Measurements from ENCODE around the gene LGALS4. TPM values are rescaled to one million over a fixed set of nuclear protein-coding genes. Genes with fewer than 3 reads are reported as not detected.
"Not testable (repeated sequence)": the region's sequence is repeated elsewhere in the genome, so short reads cannot be mapped to it uniquely, and the experiment has no call there.

Gene LGALS4
- total RNA-seq, 3 donors from 2014 or later: 2,367 to 7,005 (median 6,199) TPM

GRCh38 chr19:38759590-38760003 lies 53.1 kb downstream of the LGALS4 start:
- DNase-seq (peak in 1 of 3 donors; percentile 77), ATAC-seq (peak; percentile 95)
- H3K4me1 ChIP-seq (ENCODE audit: low read depth): no peaks in the 10 kb centered on the region
- intact Hi-C loops (cut with DNase I, micrococcal nuclease): no loop called here
- no peak for TF ChIP-seq CTCF (IDR thresholded peaks at IDR 0.05)
- H3K9me3 ChIP-seq: no peaks in the 10 kb centered on the region
- no peaks in the 10 kb centered on the region for H3K36me3 ChIP-seq (ENCODE audit: low read depth)
- H3K4me3 ChIP-seq: no peak overlapping the region

- intact Hi-C loops (cut with DNase I, micrococcal nuclease); H3K36me3 ChIP-seq (ENCODE audit: low read depth); H3K9me3 ChIP-seq; ATAC-seq; H3K4me3 ChIP-seq; H3K4me1 ChIP-seq (ENCODE audit: low read depth); DNase-seq: not testable (repeated sequence)
Measured at GRCh38 chr19:38754196-38754595, 58.5 kb downstream of the LGALS4 start.

GRCh38 chr19:38753783-38754182 lies 59.0 kb downstream of the LGALS4 start:
- DNase-seq; intact Hi-C loops (cut with DNase I, micrococcal nuclease); H3K4me3 ChIP-seq; ATAC-seq; H3K36me3 ChIP-seq (ENCODE audit: low read depth); H3K4me1 ChIP-seq (ENCODE audit: low read depth); H3K9me3 ChIP-seq: not testable (repeated sequence)

Other genes with a start within 250 kb of the LGALS4 start
- 10 to 100 TPM in 1 of 3 donors, 1 to 10 TPM in 2; 6.9 to 10.6 (median 7.4) TPM for gene MAP4K1, start 195.0 kb downstream of the LGALS4 start, total RNA-seq
- gene EIF3K, start 193.8 kb downstream of the LGALS4 start, total RNA-seq: 100 to 1,000 TPM; 338 to 393 (median 350) TPM
- 1,000 to 10,000 TPM in 2 of 3 donors, 100 to 1,000 TPM in 1; 566 to 1,080 (median 1,014) TPM for gene ACTN4, start 165.3 kb downstream of the LGALS4 start, total RNA-seq
- 10 to 100 TPM in 2 of 3 donors, 1 to 10 TPM in 1; 3.1 to 15.9 (median 14.9) TPM for gene CAPN12, start 68.5 kb downstream of the LGALS4 start, total RNA-seq
- gene LGALS7, start 39.4 kb downstream of the LGALS4 start, total RNA-seq: not detected
- gene LGALS7B, start 23.7 kb downstream of the LGALS4 start, total RNA-seq: not detected
- 100 to 1,000 TPM; 275 to 315 (median 290) TPM for gene ECH1, start 18.8 kb upstream of the LGALS4 start, total RNA-seq
- gene HNRNPL, start 37.0 kb upstream of the LGALS4 start, total RNA-seq: 100 to 1,000 TPM; 267 to 317 (median 292) TPM
- 1 to 10 TPM; 3.8 to 5.4 (median 5.2) TPM for gene RINL, start 65.3 kb upstream of the LGALS4 start, total RNA-seq
- gene SIRT2, start 86.7 kb upstream of the LGALS4 start, total RNA-seq: 10 to 100 TPM; 32.3 to 67.2 (median 35.8) TPM
- gene NFKBIB, start 87.0 kb upstream of the LGALS4 start, total RNA-seq: 10 to 100 TPM; 29.9 to 37.2 (median 30.9) TPM
- gene CCER2, start 99.2 kb upstream of the LGALS4 start, total RNA-seq: under 1 TPM; 0.41 to 0.55 (median 0.41) TPM
- gene SARS2, start 117.8 kb upstream of the LGALS4 start, total RNA-seq: 10 to 100 TPM; 20.4 to 32.4 (median 21.8) TPM
- gene MRPS12, start 118.0 kb upstream of the LGALS4 start, total RNA-seq: 10 to 100 TPM; 28.0 to 43.3 (median 41.2) TPM
- gene FBXO17, start 162.8 kb upstream of the LGALS4 start, total RNA-seq: 10 to 100 TPM in 1 of 3 donors, 1 to 10 TPM in 2; 1.8 to 18.9 (median 1.9) TPM
- gene FBXO27, start 219.6 kb upstream of the LGALS4 start, total RNA-seq: 10 to 100 TPM in 1 of 3 donors, 1 to 10 TPM in 1, under 1 TPM in 1; 0.63 to 10.2 (median 1.5) TPM